ENCODE results near the gene ZNF584.
"Not testable (repeated sequence)": the region's sequence is repeated elsewhere in the genome, so short reads cannot be mapped to it uniquely, and the experiment has no call there.

The ZNF584 gene

DNA sequence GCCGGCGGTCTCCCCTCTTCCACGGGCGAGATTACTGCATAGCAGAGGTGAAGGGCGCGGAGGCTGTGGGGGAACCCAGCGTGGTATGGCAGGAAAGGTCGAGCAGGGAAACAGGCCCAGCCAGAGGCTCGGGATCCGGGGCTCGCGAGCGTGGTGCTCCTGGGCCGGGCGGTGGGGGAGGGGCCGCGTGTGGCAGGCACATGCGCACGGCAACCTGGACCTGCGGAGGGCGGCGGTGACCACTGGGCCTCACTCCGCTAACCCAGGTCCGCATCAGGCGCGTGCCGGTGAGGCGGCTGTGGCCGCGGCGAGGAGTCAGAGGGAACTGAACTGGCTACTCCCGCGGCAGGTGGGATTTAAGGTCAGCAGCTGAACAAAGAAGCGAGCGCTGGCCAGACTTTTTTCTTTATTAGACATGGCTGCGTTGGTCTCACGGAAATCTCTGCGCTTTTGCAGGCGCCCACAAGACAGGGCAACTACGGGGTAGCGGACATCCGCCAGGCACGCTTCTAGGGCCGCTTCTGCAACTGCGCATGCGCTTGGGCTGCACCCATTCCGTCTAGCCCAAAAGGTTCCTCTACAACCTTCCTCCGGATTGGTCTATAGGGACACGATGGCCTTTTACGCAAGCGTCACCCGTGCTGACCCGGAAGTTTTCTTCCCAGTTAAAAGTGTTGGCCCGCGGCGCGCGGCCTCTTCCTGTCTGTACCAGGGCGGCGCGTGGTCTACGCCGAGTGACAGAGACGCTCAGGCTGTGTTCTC, 21.7 kb upstream of the ZNF584 start, which contains the start of gene RPS5:
TSS of gene RPS5 (plus strand) at position 694 of the 762 bp plus-strand sequence. CDS start 869 bp downstream, outside the sequence.
- DNase-seq = peak; percentile 99

DNA sequence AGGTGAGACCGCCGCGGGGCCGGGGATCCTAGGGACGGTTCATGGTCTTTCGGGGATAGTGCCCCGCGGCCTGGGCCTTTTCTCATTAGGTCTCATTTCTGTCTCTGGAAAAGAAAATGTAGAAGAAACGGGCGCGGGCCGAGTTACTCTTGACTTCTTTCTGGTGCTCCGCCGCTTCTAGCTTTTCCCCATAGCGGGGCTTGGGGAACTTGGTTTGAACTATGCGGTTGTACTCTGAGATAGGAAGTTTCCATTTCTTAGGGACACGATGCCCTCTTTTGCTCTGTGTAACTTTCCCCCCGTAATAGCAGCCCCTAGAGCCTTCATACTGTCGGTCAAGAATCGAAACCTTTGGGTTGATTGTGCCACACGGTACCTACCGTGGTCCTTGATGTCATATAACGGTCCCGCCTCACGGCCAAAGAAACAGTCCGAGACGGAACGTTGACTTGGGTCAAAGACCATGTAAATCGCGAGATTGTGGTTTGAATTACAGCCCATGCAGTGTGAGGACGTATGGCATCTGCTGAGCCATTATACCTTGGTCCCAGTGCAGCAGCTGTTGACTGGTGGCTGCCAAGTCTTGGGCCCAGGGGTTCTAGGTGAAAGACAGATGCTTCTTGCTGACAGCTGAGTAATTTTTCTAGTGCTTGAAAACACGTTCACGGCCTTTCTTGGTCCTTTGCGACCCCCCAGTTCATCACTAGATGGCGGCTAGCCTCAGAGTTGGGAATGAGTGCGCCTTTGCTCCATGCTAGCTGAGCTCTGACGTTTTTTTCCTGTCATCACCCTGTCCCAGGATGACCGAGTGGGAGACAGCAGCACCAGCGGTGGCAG, 20.9 kb upstream of the ZNF584 start:
- no peak for DNase-seq

DNA sequence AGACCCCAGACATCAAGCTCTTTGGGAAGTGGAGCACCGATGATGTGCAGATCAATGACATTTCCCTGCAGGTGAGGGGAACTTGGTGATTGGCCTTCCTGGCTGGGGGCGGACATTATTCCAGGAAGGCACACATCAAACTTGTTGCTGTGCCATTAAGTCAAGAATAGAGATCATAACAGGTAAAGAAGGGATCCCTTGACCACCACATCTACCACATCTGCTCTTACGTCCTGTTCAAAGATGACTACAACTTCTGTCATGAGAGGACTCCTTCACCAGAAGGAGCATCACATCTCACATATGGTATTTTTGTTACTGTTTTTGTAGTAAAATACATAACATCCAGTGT, 20.3 kb upstream of the ZNF584 start:
- no peak for DNase-seq

DNA sequence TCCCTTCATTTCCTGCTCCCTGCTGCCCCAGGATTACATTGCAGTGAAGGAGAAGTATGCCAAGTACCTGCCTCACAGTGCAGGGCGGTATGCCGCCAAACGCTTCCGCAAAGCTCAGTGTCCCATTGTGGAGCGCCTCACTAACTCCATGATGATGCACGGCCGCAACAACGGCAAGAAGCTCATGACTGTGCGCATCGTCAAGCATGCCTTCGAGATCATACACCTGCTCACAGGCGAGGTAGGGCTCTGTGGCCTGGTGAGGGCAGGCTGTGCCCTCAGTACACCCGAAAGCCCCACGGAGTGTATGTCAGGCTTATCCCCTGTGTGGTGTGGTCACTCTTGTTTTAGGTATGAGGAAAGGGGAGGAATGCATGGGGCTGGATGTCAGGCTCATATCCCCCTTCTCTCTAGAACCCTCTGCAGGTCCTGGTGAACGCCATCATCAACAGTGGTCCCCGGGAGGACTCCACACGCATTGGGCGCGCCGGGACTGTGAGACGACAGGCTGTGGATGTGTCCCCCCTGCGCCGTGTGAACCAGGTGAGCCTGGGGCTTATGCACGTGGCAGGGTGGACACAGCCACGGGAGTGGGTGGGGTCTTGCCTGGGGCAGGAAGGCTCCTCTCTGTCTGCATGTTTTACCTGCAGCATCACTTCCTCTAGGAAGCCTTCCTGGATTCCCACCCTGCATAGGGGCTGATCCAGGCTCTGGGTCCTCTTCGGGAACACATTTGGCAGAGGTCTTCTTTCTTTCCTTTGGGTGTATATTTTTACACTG, 15.3 kb upstream of the ZNF584 start:
- DNase-seq = no peak

DNA sequence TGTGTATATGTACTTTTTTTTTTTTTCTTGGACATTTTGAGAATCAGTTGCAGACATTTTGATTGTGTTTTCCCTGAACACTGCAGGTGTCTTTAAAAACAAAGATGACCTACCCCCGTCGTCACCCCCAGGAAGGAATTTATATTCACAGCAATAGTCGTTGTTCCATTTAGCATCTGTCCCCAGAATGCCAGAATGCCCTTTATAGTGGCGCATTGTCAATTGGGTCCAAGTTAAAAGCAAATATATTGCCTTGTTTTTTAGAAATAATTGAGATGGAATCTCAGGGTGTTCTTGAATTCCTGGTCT, 14.8 kb upstream of the ZNF584 start:
- no peak for DNase-seq

DNA sequence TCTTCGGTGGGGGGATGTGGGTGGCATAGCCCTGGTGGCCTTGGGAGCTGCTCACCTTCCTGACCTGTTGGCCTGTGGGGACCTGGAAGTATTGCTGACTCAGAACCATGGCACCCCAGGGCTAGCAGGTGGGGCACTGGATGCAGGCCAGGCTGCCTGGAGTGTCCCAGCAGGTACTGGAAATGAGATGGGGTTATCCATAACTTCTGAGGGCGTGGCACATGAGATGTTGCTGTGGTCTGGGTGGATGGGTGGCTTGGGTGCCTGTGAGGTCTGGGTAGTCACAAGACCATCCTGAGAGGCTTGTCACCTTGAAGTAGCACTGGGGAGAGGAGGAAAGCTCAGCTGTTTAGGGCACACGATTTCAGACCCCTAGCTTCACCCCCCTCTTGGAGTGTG, 13.6 kb upstream of the ZNF584 start:
- no peak for DNase-seq

DNA sequence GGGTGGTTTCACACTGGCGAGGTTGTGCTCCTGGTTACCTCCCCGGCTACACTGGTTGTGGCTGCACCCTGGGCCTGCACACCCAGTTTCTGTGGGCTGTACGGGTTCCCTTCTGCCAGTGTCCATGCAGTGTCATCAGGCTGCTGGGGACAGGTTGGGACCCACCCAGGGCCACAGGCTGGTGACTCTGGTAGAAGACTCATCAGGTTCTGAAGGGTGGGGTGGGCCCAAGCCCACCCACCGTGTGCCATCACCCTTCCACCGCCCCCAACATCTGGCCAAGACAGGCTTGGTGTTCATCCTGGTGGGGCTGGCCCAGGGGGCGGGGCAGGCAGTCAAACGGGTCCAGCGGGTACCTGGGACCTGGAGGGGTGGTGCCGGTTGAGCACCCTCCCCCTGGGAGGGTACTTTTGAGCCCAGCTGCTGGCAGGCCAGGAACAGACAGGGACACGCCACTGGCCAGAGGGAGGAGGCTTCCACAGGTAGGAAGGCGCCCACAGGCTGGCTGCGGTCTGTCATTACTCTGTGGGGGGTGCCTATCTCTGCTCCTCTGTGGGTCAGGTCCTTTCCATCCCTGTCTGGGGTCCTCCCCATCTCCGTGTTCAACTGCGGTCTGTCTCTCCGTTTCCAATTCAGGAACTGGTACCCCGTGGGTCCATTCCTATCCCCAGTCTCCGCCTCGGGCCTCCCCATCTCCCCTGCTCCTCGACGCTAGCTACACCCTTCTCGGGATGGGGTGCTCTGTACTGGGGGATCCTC, 13.1 kb upstream of the ZNF584 start, which contains the start of gene RNF225:
TSS of gene RNF225 (plus strand) at position 437 of the 759 bp plus-strand sequence. CDS start 434 bp downstream, outside the sequence.
- no peak for DNase-seq

DNA sequence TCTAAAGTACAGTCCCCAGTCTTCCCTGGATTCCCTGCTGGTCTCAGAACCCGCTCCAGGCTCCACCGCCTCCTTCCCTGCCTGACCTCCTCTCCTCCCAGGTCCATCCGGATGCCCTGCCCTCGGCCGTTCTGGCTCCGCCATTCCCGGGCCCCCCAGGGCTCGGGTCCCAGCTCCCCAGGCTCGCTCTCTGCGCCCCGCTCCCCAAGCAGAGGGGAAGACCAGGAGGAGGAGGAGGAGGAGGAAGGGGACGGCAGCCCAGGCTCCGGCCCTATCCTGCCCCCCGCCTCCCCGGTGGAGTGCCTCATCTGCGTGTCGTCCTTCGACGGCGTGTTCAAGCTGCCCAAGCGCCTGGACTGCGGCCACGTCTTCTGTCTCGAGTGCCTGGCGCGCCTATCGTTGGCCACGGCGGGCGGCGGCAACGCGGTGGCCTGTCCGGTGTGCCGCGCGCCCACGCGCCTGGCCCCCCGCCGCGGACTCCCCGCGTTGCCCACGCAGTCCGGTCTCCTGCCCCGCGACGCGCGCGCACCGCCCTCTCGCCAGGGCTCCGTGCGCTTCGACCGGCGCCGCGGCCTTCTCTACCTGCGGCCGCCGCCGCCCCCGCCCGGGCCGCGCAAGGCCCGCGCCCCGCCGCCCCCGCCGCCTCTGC, 12.3 kb upstream of the ZNF584 start:
- DNase-seq = no peak

DNA sequence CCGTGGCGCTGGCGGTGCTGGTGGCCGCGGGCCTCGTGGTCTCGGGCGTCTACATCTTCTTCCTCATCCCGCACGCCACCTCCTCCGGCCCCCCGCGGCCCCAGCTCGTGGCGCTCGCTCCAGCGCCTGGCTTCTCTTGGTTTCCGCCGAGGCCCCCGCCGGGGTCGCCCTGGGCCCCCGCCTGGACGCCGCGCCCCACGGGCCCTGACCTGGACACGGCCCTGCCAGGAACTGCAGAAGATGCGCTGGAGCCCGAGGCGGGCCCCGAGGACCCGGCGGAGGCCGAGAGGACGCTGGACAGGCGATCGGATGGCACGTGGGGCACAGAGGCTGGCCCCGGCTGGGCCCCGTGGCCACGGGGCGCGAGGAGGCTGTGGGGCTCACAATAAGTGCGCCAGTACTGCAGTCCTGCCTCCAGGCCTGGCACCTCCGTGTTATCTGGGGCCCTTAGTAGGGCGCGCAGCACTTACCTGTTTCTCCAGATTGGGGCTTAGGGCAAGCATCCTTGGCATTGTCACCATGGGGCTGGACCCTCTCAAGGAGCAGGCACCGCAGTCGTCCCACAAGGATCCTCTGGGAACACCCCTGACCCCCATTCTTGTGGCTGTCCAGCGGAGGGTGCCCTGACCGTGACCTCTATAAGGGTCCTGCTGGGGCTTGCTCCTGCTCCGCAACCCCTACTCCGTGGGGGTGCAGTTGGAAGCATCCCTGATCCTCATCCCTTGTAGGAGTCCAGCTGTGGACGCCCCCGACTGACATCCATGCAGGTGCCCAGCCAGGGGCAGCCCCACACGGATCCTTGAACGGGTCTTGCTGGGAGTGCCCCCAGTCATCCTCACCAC, 11.5 kb upstream of the ZNF584 start:
- no peak for DNase-seq

DNA sequence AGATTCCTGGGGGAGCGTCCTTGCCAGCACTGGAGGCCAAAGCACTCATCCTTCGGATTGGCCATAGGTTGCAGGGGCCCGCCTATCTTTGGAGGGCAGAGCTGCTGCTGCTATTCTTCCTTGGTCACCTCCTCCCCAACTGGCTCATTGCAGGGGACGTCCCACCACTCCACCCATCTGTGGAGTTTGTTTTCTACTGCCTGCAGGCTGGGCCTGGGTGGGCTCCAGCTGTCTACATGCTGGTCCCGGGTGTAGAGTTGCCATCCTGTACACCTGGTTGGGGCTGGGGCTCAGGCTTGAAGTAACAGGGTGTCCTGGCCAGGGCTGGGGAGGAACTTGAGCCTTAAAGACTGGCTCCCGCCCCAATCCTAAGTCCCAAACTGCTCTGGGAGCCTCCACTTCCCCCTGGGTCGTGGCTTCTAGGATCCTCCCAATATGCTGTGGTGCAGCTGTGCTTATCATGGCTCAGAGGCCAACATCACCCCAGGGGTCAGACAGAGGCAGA, 10.9 kb upstream of the ZNF584 start:
- DNase-seq = no peak

DNA sequence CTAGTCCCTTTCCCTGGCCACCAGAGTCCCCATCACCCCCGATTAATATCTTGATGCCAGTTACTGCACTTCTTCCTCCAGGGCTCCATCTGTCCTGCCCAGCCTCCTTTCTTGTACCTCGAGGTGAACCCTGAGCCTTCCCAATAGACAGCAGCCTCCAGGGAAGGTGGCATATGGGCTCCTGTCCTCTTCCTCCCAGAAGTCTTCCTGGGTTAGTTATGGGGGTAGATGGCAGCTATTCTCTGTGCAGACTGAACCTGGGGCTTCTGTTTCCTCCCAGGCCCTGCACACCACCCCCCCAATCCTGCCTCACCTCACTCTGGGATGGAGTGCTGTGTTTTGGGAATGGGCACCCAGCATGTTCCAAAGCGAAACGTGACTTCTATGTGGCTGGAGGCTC, 10.4 kb upstream of the ZNF584 start:
- DNase-seq = no peak

DNA sequence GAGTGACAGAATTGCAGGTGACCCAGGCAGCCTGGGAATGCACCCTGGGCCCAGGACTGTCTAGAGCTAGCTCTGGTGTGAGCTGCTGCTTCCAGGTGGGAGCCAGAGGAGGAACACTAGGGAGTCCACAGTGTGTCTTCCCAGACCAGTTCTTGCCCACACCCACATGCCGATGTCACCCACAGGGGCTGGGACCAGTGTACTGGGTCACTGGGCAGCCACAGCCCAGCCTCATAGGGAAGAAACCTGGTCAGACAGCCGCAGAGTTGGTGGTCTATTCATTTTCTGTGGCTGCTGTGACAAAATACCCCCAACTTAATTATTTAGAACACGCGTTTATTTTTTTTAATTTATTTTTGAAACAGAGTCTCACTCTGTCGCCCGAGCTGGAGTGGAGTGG, 9.9 kb upstream of the ZNF584 start:
- DNase-seq = no peak

DNA sequence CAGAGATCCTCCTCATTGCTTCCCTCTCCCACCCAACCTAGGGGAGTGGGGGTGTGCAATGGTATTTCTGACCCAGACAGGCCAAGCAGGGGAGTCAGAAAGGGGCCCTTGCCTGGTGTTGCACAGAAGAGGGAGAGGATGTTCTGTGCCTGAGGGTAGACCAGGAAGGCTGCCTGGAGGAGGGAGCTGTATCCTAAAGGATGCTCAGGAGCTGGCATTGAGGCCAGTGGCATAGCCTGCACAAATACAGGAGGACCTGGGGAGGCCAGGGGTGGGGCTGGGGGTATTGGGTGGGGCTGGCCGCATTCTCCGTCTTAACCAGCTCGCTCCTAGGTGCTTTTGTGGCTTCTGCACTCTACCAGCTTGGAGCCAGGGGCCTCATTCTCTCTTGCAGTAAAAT, 8.5 kb upstream of the ZNF584 start:
- no peak for DNase-seq

DNA sequence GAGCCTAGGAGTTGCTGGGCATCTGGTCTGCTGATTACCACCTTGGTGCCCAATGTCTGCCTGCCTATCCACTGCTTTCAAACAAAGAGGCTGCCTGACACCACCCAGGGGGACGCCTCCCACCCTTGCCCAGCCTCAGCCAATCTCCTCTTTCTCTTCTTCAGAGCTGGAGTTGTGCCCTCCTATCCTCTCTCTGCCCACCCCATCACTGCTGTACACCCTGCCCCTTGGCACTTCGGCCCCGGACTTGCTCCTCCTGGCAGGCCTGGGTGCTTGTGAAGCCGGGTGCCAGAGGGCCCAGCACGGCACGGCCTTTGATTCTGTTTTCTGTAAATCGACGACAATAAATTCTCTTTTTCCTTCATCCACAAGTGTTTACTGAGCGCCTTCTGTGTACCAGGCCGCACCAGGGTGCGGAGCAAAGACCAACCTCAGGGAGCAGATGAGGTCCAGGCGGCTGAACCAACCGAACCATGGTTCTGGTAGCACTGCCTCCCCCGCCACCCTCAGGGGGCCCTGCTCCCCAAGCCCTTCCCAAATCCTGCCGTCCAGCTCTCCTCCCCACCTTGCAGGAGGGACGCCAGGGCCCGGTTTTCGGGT, 8.0 kb upstream of the ZNF584 start:
- no peak for DNase-seq

DNA sequence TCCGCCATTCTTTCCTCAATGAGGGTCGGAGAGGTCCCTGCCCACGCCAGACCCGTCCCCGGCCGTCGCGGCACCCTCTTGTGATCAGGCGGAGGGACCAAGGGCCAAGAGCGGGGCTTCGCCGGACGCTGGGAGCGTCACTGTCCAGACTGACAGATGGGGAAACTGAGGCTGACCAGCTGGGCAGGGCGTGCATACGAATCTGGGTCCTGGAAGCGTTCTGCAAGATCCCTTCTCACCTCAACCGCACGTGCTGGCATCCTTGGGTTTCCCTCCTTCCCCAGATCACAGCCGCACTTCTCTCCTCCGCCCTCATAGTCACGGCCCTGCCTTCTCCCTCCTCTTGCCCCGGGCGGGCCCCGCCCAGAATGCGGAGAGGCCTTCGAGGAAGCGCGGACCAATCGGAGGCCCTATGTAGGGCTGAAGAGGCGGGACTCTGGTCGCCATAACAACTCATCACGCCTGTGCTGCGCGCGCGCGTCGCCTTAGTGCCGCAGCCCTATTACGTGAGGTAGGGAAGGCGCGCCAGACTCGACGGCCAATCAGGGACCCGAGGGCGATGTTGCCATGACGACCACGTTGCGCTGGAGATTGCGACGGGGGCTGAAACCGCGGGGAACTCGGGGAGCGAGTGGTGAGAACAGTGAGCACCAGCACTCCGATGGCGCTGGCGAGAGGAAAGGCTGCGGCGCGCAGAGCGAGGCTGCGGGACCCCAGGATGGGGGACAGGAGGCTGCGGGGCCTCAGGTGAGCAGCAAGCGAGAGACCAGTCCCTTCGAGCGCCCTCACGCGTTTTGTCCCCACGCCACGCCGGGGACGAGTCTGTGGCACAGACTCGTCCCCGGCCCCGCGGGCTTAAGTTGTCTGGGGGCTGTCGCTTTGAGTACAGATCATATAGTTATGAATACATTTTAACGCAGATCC, 7.3 kb upstream of the ZNF584 start:
- DNase-seq = peak; percentile 99

DNA sequence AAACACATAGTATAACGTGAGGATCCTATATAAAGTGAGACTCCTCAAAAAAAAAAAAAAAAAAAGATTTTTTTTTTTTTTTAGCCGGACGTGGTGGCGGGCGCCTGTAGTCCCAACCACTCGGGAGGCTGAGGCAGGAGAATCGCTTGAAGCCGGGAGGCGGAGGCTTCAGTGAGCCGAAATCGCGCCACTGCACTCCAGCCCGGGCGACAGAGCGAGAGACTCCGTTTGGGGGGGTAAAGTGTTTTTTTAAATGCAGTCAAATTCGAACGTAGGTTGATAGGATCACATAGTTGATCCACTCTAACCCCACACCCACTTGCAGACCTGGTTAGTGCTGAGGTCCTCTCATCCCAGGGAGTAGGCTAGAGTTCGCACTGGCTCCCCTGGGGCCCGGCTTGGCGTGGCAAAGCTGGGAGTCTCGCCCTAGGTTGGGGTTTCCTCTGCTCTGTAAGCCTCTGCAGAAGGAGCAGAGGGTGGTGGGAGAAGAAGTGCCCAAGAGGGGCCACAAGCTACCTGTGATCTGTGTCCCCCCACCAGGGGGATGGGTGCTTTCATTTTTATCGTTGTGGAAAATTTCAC, 6.5 kb upstream of the ZNF584 start:
- no peak for DNase-seq

DNA sequence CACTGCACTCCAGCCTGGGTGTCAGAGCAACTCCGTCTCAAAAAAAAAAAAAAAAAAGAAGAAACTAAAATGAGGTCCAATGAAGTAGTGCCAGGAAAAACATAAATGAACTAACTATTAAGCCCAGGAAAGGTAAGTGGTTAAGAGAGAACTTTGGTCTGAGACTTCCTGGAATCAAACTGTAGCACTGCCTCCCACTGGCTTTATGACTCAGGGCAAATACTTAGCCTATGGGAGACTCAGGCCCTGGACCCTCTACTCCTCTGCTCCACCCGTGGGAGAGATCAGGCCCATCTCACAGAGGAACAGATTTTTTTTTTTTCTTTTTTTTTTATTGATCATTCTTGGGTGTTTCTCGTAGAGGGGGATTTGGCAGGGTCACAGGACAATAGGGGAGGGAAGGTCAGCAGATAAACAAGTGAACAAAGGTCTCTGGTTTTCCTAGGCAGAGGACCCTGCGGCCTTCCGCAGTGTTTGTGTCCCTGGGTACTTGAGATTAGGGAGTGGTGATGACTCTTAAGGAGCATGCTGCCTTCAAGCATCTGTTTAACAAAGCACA, 4.5 kb upstream of the ZNF584 start:
- DNase-seq = not testable (repeated sequence)

DNA sequence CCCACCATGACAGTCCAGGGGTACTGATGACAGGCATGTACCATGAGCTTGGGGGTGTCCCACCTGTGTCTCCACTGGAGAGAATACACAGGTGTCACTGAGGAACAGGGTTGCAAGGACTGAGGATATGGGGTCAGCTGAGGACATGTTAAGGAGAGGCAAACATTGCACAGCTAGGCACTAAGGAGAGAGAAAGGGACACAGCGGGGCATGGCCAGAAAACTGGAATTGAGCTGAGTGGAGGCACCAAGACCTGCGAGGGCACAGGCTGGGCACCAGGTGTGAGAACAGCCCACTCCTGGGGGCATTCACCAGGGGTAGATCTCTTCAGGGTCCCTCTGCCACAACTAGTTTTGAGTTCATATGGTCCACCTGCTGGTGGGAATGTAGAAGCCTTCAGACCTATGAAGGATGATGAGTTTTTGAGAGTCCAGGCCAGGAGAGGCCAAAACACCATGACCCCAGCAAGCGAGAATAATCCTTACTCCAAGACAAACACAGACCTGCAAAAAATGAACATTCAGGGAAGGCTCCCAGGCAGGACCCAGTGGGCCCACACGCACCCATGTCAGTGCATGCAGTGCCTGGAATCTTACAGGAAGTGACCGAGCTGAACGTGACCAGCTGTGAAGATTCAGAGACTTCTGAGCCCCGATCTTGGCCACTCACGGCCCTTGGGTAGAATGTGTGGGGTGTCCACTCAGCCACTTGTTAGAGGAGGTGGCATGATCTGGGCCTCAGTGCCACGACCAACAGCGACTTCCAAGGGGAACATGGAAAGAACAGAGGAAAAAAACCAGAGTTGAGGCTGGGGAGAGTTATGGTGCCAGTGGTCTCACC, 1.4 kb upstream of the ZNF584 start:
- no peak for DNase-seq

Data from NCI-H226 (cell line).